ENCODE data around the gene AUTS2.

GRCh38 chr7:69816501-69816900 lies 218.2 kb downstream of the AUTS2 start:
- TF ChIP-seq POLR2AphosphoS5 (IDR thresholded peaks at IDR 0.05) = no peak
- no peak for TF ChIP-seq CTCF (IDR thresholded peaks at IDR 0.05)
- no peak for TF ChIP-seq POLR2A (IDR thresholded peaks at IDR 0.05)
- no peak for TF ChIP-seq EP300 (IDR thresholded peaks at IDR 0.05; ENCODE audit: low read depth)
